ENCODE measurements around the gene VCL. TPM values are rescaled to one million over a fixed set of nuclear protein-coding genes. Genes with fewer than 3 reads are reported as not detected.

The VCL gene
- total and polyA plus RNA-seq, 2 of the 8 experiments (the other 6 are each of a cell fraction or from before 2014, with no cell fraction given), result 119 to 377 TPM

GRCh38 chr10:74058658-74059057, 60.7 kb downstream of the VCL start:
- no peak overlapping the region for H3K27ac ChIP-seq (ENCODE audit: low read depth, low read length)
- DNase-seq (ENCODE audit: low read depth in 1 of 2, low spot score in 2 of 2) (no peak), FAIRE-seq (no peak)

More at GRCh38 chr10:74058658-74059057, 60.7 kb downstream of the VCL start:
- H2BK20ac ChIP-seq (ENCODE audit: low read length), result no peak overlapping the region
- no peak overlapping the region for H4K91ac ChIP-seq (replicated peaks; ENCODE audit: insufficient read length, low read length)
- H3K4me1 ChIP-seq (replicated peaks in 1 of 4; ENCODE audit: control insufficient read depth in 3 of 4, insufficient read depth in 4 of 4, low read length in 3 of 4), result no peaks in the 10 kb centered on the region
- no peak overlapping the region for H3K4me3 ChIP-seq (ENCODE audit: extremely low read depth in 1 of 4, insufficient read depth in 2 of 4, low read depth in 3 of 4, low read length in 4 of 4)
- 97% methylated on average over 7 of the region's 7 CpGs; no CpG with 5 or more reads in 1 of the 2 experiments for WGBS, 2 experiments (ENCODE audit: extremely low coverage in 1 of 2, insufficient coverage in 1 of 2, insufficient read length in 1 of 2, insufficient replicate concordance in 2 of 2, low coverage in 1 of 2, low lambda C conversion rate in 2 of 2, missing lambda C conversion rate in 1 of 2)
- no peak overlapping the region for H3K14ac ChIP-seq (ENCODE audit: insufficient read length)
- no peak overlapping the region for H3K18ac ChIP-seq (ENCODE audit: extremely low read depth, low read length)
- H3K23me2 ChIP-seq (ENCODE audit: low read depth, low read length), result no peaks in the 10 kb centered on the region
- peaks cover 0 to 2% of the 10 kb centered on the region in 2 experiments for H4K20me1 ChIP-seq (replicated peaks in 1 of 2; ENCODE audit: control insufficient read depth in 1 of 2, insufficient read depth in 2 of 2, low read length in 2 of 2)
- no peak overlapping the region for H3K4ac ChIP-seq (replicated peaks; ENCODE audit: insufficient read length, low read depth, low read length)
- POLR2A ChIA-PET (ENCODE audit: partially characterized antibody), result interaction anchor here (0.6 to 2.0 kb wide), 4 partner anchors 12 to 91 kb away, joined by 3 to 5 read pairs (median 4); no protein-coding TSS in a partner anchor
- H4K8ac ChIP-seq (ENCODE audit: extremely low read depth, insufficient read depth, low read length), result no peak overlapping the region; the same call in 1 of the 2 replicates
- no peak overlapping the region for H3K4me2 ChIP-seq (ENCODE audit: insufficient read depth in 1 of 2, low read depth in 2 of 2, low read length in 2 of 2)
- no peak overlapping the region for H3K56ac ChIP-seq (replicated peaks; ENCODE audit: insufficient read length, low read depth, low read length)
- no peak overlapping the region for H3K9ac ChIP-seq (replicated peaks in 1 of 4; ENCODE audit: extremely low read depth in 1 of 4, low read depth in 3 of 4, low read length in 3 of 4)
- TF ChIP-seq RAD21 (IDR thresholded peaks at IDR 0.05 in 1 of 2, conservative IDR thresholded peaks at IDR 0.05 in 1 of 2; ENCODE audit: low read depth in 2 of 2, low read length in 2 of 2), result peak; percentile 41 to 62
- peak in 1 of 3 experiments; percentile 11; a peak in 1 of 4 replicates for TF ChIP-seq CTCF (IDR thresholded peaks at IDR 0.05; ENCODE audit: control extremely low read depth in 1 of 3, insufficient read depth in 1 of 3, low read depth in 1 of 3, low read length in 3 of 3)
- no peak for TF ChIP-seq HDAC6 (IDR thresholded peaks at IDR 0.05; ENCODE audit: low read depth, low read length)
- H2AFZ ChIP-seq (ENCODE audit: low read length), result no peak overlapping the region
- H2AK5ac ChIP-seq (ENCODE audit: low read depth, low read length), result no peak overlapping the region
- no peaks in the 10 kb centered on the region for H3K27me3 ChIP-seq (replicated peaks in 1 of 4; ENCODE audit: control insufficient read depth in 3 of 4, extremely low read depth in 1 of 4, insufficient read depth in 3 of 4, low read length in 3 of 4)
- no peak overlapping the region for H4K5ac ChIP-seq (ENCODE audit: insufficient read length, low read depth, low read length)
- peaks cover 0 to 98% of the 10 kb centered on the region in 2 experiments; a peak in 3 of 4 replicates for H3K79me2 ChIP-seq (ENCODE audit: control insufficient read depth in 1 of 2, insufficient read depth in 2 of 2, low read length in 2 of 2)
- H3K23ac ChIP-seq (ENCODE audit: insufficient read length), result no peak overlapping the region
- H2BK5ac ChIP-seq (ENCODE audit: low read depth, low read length), result no peak overlapping the region
- CTCF ChIA-PET (ENCODE audit: partially characterized antibody), result interaction anchor here (0.9 to 1.6 kb wide), 11 partner anchors 9 to 179 kb away, joined by 3 to 5 read pairs (median 4); no protein-coding TSS in a partner anchor
- no peaks in the 10 kb centered on the region for H3K9me3 ChIP-seq (ENCODE audit: insufficient read depth in 2 of 2, low read depth in 1 of 2, low read length in 1 of 2)
- H2BK12ac ChIP-seq (ENCODE audit: low read depth, low read length), result no peak overlapping the region
- H3K79me1 ChIP-seq (ENCODE audit: low read depth, low read length), result peaks cover 2% of the 10 kb centered on the region
- no peak overlapping the region; the same call in 1 of the 2 replicates for H2BK15ac ChIP-seq (ENCODE audit: low read length)
- H2BK120ac ChIP-seq (replicated peaks; ENCODE audit: low read depth, low read length), result no peak overlapping the region
- H3K36me3 ChIP-seq (ENCODE audit: control insufficient read depth in 2 of 4, insufficient read depth in 4 of 4, low read length in 3 of 4), result peaks cover 2 to 7% (median 7%) of the 10 kb centered on the region in 4 experiments; a peak in 4 of 8 replicates

All from H1 (cell line).